Epithelial cell of proximal tubule (primary cell): Measurements from ENCODE around the gene OMD. TPM values are rescaled to one million over a fixed set of nuclear protein-coding genes. Genes with fewer than 3 reads are reported as not detected.

ENCODE experiments used
- DNase-seq: peaks from one replicate; pipeline ENCODE4 v3.0.0-alpha.2; 2011; ENCODE audit warnings: low read depth
- H3K4me3 ChIP-seq: 2 replicates; pipeline ENCODE4 v1.5.1; 2011; ENCODE audit warnings: low read depth, mild to moderate bottlenecking, low read length
- total RNA-seq: library from RNA; depleted of rRNA; stranded (reverse); fragments of >200 nt; gene quantifications from 2 replicates; pipeline ENCODE4 v1.2.3, GENCODE V29; 2015
- TF ChIP-seq, protein P1 (sequence below): conservative IDR thresholded peaks from 2 replicates; pipeline ENCODE4 v1.5.1; 2012; ENCODE audit warnings: low read depth, mild to moderate bottlenecking, low read length

OMD gene
- total RNA-seq, 1 donor from 2014 or later, result not detected

- H3K4me3 ChIP-seq, result no peak overlapping the region
- TF ChIP-seq, protein P1, sequence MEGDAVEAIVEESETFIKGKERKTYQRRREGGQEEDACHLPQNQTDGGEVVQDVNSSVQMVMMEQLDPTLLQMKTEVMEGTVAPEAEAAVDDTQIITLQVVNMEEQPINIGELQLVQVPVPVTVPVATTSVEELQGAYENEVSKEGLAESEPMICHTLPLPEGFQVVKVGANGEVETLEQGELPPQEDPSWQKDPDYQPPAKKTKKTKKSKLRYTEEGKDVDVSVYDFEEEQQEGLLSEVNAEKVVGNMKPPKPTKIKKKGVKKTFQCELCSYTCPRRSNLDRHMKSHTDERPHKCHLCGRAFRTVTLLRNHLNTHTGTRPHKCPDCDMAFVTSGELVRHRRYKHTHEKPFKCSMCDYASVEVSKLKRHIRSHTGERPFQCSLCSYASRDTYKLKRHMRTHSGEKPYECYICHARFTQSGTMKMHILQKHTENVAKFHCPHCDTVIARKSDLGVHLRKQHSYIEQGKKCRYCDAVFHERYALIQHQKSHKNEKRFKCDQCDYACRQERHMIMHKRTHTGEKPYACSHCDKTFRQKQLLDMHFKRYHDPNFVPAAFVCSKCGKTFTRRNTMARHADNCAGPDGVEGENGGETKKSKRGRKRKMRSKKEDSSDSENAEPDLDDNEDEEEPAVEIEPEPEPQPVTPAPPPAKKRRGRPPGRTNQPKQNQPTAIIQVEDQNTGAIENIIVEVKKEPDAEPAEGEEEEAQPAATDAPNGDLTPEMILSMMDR, result no peak
- DNase-seq, result no peak
These were observed 45.3 kb downstream of the OMD start for GRCh38 chr9:92378865-92379560.

DNA sequence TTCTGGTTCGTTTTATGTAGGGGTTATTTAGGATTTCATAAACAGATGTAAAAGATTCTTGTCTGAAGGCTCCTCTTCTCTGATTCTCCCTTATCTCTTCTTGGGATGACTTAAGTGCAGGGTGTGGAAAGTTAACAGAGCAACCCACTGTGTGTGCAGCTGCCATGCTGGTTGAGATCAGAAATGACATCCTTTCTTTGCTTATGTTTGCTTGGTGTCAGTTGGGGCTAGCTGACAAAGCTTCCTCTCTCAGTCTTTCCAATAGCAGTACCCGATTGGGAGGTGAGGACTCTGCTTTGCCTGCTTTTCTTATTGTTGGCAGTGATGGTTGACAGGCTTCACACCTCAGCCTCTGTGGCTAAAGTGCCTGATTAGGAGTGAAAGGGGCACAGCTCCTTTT, 46.4 kb downstream of the OMD start:
- TF ChIP-seq, protein P1, result no peak
- H3K4me3 ChIP-seq, result no peak overlapping the region
- DNase-seq, result no peak

GRCh38 chr9:92373167-92373566, 51.1 kb downstream of the OMD start:
- TF ChIP-seq, protein P1, result no peak
- no peak overlapping the region for H3K4me3 ChIP-seq
- no peak for DNase-seq

DNA sequence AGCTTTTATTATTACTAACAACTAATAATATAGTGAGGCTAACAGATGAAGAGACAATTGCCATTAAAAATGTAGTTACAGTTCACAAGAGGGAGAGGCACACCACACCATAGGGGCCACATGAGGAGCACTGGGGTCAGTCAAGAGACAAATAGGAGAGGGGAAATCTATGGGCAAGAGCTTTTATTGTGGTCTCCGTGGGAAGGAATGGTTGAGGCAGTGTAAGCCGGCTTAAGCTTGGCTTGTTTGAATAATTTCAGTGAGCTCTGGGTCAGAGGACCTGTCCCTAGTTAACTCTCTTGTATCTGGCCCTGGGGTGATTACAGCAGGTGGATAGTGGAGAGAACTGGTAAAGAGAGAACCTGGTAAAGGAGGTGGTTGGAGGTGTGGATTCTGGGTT, 55.2 kb downstream of the OMD start:
- no peak overlapping the region for H3K4me3 ChIP-seq

More for the DNA sequence above, 55.2 kb downstream of the OMD start:
- TF ChIP-seq, protein P1, result no peak
- no peak for DNase-seq

Other genes with a start within 250 kb of the OMD start
- 98.2 and 185 TPM in 2 replicates for gene IARS1, start 130.8 kb downstream of the OMD start, total RNA-seq
- 19.8 and 26.9 TPM in 2 replicates for gene NOL8, start 99.1 kb downstream of the OMD start, total RNA-seq
- gene CENPP, start 98.5 kb downstream of the OMD start, total RNA-seq, result 4.4 and 6.9 TPM in 2 replicates
- not detected in 2 replicates for gene OGN, start 19.9 kb downstream of the OMD start, total RNA-seq
- gene ASPN, start 58.0 kb upstream of the OMD start, total RNA-seq, result not detected in 2 replicates
- gene ECM2, start 111.5 kb upstream of the OMD start, total RNA-seq, result not detected in 2 replicates
- gene IPPK, start 245.7 kb upstream of the OMD start, total RNA-seq, result 10.8 and 15.2 TPM in 2 replicates